ENCODE results near the gene C16orf82. TPM values are rescaled to one million over a fixed set of nuclear protein-coding genes. Genes with fewer than 3 reads are reported as not detected.
"Not testable (repeated sequence)": the region's sequence is repeated elsewhere in the genome, so short reads cannot be mapped to it uniquely, and the experiment has no call there.

Gene C16orf82
- total RNA-seq (2014; rRNA removed; shearing (Covaris generic)), result not detected in 2 replicates

DNA sequence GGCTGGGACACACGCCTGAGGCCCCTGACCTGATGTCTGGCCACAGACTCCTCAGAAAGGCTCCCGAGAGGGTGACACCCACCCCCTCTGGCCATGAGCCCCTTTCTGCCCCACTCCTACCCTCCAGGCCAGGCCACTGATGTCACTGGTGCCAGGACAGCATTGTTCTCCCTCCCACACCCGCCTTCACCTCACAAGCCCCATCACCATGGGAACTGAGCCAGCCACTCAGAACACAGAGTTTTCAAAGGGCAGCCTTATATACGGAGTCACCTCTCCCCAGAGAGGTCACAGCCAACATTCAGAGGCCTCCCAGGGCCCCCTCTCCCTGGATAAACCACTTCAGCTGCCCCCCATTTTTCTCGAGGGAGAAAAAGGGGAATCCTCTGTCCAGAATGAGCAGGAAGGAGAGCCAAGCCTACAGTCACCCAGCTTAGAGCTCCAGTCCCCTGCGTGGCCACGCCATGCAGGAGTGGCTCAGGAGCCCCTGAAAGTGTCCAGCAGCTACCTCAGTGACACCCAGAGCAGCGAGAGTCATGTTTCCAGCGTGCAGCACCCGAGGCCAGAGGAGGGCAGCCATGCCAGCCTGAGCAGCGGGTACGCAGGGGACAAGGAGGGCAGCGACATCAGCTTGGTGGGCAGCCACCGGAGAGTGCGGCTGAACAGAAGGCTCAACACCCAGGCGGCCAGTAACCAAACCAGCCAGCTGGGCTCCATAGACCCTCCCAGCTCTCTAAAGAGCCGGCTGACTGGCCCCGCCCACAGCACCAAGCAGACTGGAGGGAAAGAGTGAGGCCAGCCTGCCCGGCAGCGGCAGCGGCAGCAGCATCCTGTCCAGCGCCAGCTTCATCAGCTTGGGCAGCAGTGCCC, at the start of gene C16orf82:
C16orf82 (plus strand) TSS at position 260 of the 870 bp plus-strand sequence.
- DNase-seq (ENCODE audit: low spot score), result no peak

DNA sequence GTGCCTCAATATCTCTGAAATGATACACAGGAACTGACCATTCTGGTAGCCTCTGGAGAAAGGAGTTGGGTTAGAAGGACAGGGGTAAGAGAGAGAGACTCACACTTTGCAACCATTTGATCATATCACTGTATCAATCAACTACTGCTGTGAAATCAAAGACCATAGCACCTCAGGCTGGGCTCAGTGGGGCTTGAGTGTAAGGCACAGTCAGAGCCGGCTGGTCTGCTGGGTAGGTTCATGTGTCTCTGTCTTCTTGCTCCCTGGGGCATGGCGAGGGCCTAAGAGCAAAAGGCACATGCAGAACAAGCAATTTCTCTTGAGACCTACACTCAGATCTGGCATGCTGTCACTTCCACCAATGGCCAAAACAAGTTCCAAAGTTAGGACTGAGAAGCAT, 46.7 kb upstream of the C16orf82 start:
- DNase-seq (ENCODE audit: low spot score), result no peak

GRCh38 chr16:27024010-27024409, 42.7 kb upstream of the C16orf82 start:
- DNase-seq (ENCODE audit: low spot score), result no peak

GRCh38 chr16:27025581-27025980, 41.1 kb upstream of the C16orf82 start:
- no peak for DNase-seq (ENCODE audit: low spot score)

DNA sequence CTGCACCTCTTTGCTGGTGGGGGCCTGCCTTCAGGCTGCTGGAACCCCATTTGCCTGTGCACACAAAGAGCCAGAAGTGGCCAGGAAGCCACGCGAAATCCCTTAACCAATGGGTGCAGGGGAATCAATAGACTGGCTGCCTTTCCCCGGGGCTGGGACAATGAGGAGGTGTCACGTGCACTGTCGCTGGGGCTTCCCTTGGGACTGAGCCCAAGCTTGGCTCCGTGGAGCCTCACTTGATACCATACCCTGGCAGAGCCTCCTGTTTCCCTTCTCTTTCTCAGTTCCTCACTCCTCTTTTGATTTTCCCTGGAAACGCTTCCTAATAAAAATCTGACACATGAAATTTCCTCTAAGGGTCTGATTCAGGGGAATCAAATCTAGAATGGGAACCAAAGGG, 38.8 kb upstream of the C16orf82 start:
- DNase-seq (ENCODE audit: low spot score), result no peak

- DNase-seq (ENCODE audit: low spot score), result no peak
Measured at GRCh38 chr16:27028591-27029110, 38.1 kb upstream of the C16orf82 start.

DNA sequence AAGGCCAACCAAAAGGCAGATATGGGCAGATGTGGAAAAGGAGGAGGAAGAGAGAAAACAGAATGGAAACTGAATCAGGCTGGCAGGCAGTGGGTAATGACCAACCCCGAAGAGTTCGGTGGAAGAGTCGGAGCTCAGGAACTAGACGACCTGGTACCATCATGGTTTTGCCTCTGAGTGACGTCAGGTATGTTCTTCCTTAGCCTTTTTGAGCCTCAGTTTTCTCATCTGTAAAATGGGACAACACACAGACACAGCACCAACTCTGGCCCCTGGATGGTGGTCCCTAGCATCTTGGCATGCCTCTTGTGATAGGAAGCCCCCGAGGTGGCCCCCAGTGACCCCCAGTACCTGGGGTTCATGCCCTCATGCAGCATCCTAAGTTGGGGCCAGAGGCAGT, 37.2 kb upstream of the C16orf82 start:
- DNase-seq (ENCODE audit: low spot score), result no peak

- DNase-seq (ENCODE audit: low spot score), result no peak
Measured at GRCh38 chr16:27033281-27033979, 33.3 kb upstream of the C16orf82 start.

DNA sequence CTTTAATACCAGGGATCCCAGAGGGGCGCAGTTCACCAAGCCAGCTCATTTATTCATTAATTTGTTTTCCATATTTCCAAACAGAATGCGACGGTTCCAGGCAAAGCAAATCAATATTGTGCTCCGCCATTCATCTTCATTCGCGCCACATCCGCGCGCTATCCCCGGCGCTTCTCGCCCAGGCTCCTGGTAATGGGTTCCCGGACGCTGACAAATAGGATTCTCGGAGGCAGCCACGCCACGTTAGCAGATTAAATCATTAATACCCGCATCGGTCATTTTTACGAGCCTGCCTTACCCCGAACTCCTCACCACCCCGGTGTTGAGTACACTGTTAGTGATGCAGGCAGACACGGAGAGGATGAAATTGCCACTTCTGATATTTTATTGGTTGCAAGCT, 26.0 kb upstream of the C16orf82 start:
- DNase-seq (ENCODE audit: low spot score), result no peak

DNA sequence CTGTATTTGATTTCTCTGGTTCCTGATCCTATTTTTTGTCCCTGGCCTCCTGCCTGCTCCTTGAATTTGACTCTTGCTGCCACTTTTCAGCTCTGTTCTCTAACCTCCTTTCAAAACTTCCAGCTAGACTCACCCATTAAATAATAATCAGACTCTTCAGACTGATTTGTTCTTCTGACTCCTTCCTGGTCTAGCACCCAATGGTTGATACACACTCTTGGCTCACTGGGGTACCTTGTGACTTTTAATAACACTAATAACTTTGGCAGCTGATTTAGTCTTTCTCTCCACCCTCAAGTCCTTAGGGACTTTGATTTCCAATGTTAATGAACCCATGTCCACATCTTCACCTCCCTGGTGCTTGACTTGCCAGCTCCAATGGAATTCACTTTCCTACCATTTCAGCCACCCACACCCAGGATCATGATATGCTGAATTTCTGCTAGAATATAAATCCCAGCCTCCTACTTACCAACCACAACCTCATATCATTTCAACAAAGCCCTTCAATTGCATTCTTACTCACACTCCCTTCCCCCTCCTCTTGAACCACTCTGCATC, 19.7 kb upstream of the C16orf82 start:
- DNase-seq (ENCODE audit: low spot score), result no peak

DNA sequence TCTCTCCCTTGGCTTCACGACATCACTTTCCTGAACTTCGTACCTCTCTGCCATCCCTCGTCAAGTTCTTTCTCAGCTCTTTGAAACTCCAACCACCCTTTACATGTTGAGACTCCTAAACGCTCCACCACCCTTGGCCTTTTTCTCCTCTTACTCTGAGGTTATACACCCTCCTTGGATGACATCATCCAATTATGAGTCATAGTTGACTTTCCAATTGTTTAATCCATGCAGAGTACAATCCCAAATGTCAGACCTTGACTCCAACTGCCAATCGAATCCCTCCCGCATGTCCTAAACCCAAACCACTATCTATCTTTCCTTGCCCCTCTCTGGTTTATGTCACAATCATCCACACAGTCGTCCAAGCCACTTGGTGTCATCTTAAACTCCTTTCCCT, 18.4 kb upstream of the C16orf82 start:
- DNase-seq (ENCODE audit: low spot score), result no peak

GRCh38 chr16:27049117-27049516, 17.6 kb upstream of the C16orf82 start:
- DNase-seq (ENCODE audit: low spot score), result no peak

- DNase-seq (ENCODE audit: low spot score), result no peak
Measured at GRCh38 chr16:27052007-27052406, 14.7 kb upstream of the C16orf82 start.

- no peak for DNase-seq (ENCODE audit: low spot score)
Measured at GRCh38 chr16:27053996-27054395, 12.7 kb upstream of the C16orf82 start.

DNA sequence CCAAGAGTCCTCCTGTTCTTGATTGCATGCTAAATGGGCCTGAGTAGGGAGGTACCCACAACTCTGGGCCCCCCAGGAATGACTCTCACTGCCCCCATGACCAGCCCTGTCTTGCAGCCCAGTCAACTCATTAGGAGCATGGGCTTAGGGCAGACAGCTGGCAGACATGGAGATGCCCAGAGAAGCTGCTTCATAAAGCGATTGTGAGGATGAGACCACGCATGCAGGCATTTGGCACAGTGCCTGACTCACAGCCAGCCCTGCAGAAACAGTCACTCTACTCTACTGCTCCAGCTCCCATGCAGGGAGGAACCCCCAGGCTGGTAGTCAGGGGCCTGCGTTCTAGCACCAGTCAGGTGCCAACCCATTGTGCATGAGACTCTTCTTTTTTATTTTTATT, 8.4 kb upstream of the C16orf82 start:
- DNase-seq (ENCODE audit: low spot score), result no peak

- no peak for DNase-seq (ENCODE audit: low spot score)
Measured at GRCh38 chr16:27070776-27071175, 4.0 kb downstream of the C16orf82 start.

DNA sequence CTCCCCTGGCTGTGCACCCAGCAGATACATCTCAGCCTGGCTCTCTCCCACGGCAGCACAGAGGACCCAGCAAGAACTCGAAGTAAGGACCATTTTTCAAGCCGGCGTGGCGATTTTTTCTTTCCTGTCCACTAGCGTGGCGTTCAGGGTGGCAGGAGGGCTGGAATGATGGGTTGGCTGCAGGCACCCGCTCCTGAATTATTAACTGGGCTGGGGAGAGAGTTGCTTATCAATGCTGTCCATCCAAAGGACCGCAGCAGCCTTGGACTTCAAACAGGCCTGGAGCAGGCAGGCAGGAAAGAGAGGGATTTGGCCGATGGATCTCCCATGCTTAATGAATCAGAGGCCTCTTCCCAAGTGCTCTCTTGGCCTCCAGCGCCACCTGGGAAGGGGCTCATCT, 7.0 kb downstream of the C16orf82 start:
- DNase-seq (ENCODE audit: low spot score), result no peak

GRCh38 chr16:27080895-27081294, 14.2 kb downstream of the C16orf82 start:
- DNase-seq (ENCODE audit: low spot score), result no peak

DNA sequence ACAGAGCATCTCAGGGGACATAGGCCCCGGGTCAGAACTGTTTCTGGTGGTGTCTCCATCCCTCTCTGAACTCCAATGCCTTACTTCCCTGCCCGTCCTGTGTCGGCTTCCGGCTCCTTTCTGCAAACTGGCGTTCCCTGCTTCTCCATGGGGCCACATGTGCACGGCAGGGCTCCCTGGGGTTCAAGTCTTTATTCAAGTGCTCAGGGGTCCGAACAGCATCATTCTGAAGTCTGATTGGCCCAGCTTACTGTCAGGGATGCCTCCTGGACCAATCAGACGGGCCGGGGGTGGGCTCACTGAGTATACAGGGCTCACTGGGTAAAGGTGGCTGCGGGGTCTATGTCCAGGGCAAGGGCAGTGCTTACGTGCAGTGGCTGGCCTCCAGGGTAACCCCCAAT, 17.1 kb downstream of the C16orf82 start:
- DNase-seq (ENCODE audit: low spot score), result no peak

GRCh38 chr16:27084307-27085028, 17.7 kb downstream of the C16orf82 start:
- no peak for DNase-seq (ENCODE audit: low spot score)

DNA sequence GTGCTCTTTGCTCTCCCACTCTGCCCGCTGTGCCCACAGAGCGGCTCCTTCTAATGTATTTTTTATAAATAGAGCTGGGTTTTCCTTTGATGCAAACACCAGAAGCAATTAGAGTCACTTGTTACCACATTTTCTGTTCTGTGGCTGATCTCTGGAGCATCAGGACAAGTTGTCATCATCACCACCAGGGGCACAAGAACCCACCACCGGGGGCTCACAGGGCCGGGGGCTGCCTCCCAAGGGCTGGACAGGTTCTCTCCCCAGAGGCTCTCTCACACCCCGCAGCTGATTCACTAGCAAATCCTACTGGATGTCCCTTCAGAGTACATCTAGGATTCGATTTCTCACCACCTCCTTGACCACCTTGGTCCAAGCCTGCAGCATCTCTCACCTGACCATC, 18.5 kb downstream of the C16orf82 start:
- no peak for DNase-seq (ENCODE audit: low spot score)

GRCh38 chr16:27086031-27086430, 19.3 kb downstream of the C16orf82 start:
- DNase-seq (ENCODE audit: low spot score), result not testable (repeated sequence)
